ENCODE measurements around the gene IGDCC3. TPM values are rescaled to one million over a fixed set of nuclear protein-coding genes. Genes with fewer than 3 reads are reported as not detected.

IGDCC3 gene
- total and polyA plus RNA-seq, 2 experiments from 2014 or later: not detected

GRCh38 chr15:65409036-65409631 lies 31.3 kb upstream of the IGDCC3 start:
- no peak for TF ChIP-seq EZH2 (IDR thresholded peaks at IDR 0.05; ENCODE audit: insufficient read depth, poor library complexity, severe bottlenecking)
- TF ChIP-seq EZH2phosphoT487 (IDR thresholded peaks at IDR 0.05; ENCODE audit: insufficient read depth, low read depth): no peak
- Histone ChIP-seq H3K4me2 (ENCODE audit: unreplicated experiment) (peak overlapping the region; percentile 46), H3K79me2 (ENCODE audit: insufficient read depth) (no peaks in the 10 kb centered on the region), H3K27me3 (replicated peaks; ENCODE audit: insufficient read depth) (no peaks in the 10 kb centered on the region), H3K4me1 (ENCODE audit: insufficient read depth) (peaks cover 15% of the 10 kb centered on the region), H3K9ac (peak overlapping the region; percentile 49; the same call in 1 of the 2 replicates), H2AFZ (peak overlapping the region; percentile 59), H3F3A (ENCODE audit: insufficient read depth) (peaks cover 13% of the 10 kb centered on the region), H3K4me3 (no peak overlapping the region), H3K9me3 (ENCODE audit: low read depth) (no peaks in the 10 kb centered on the region), H4K20me1 (ENCODE audit: insufficient read depth) (no peaks in the 10 kb centered on the region), H3K27ac (peak overlapping the region; percentile 68), H3K9me2 (ENCODE audit: insufficient read depth) (no peaks in the 10 kb centered on the region), H3K36me3 (ENCODE audit: low read depth) (no peaks in the 10 kb centered on the region)
- in situ Hi-C loops (cut with MboI): no loop called here
- DNase-seq: peak; percentile 93
- WGBS, 2 experiments (ENCODE audit: low coverage in 1 of 2, low lambda C conversion rate in 2 of 2, missing lambda C conversion rate in 2 of 2): 18 to 23% methylated on average over 7 of the region's 7 CpGs

GRCh38 chr15:65408324-65409035 lies 30.7 kb upstream of the IGDCC3 start:
- no peaks in the 10 kb centered on the region for H3K9me3 ChIP-seq (ENCODE audit: low read depth)
- H3F3A ChIP-seq (ENCODE audit: insufficient read depth): peaks cover 13% of the 10 kb centered on the region
- no peak overlapping the region for H3K4me3 ChIP-seq
- H3K79me2 ChIP-seq (ENCODE audit: insufficient read depth): no peaks in the 10 kb centered on the region
- no peaks in the 10 kb centered on the region for H3K36me3 ChIP-seq (ENCODE audit: low read depth)
- no peaks in the 10 kb centered on the region for H4K20me1 ChIP-seq (ENCODE audit: insufficient read depth)
- WGBS, 2 experiments (ENCODE audit: low coverage in 1 of 2, low lambda C conversion rate in 2 of 2, missing lambda C conversion rate in 2 of 2): 82 to 85% methylated on average over 7 of the region's 7 CpGs
- peak overlapping the region; percentile 68; the same call in 1 of the 2 replicates for H3K27ac ChIP-seq
- TF ChIP-seq EZH2 (IDR thresholded peaks at IDR 0.05; ENCODE audit: insufficient read depth, poor library complexity, severe bottlenecking): no peak
- peak overlapping the region; percentile 49; the same call in 1 of the 2 replicates for H3K9ac ChIP-seq
- in situ Hi-C loops (cut with MboI): no loop called here
- peaks cover 15% of the 10 kb centered on the region for H3K4me1 ChIP-seq (ENCODE audit: insufficient read depth)
- H2AFZ ChIP-seq: no peak overlapping the region
- DNase-seq: no peak
- H3K9me2 ChIP-seq (ENCODE audit: insufficient read depth): no peaks in the 10 kb centered on the region
- H3K27me3 ChIP-seq (replicated peaks; ENCODE audit: insufficient read depth): no peaks in the 10 kb centered on the region
- no peak overlapping the region for H3K4me2 ChIP-seq (ENCODE audit: unreplicated experiment)

GRCh38 chr15:65406424-65407000 lies 28.7 kb upstream of the IGDCC3 start:
- Histone ChIP-seq H3K4me2 (ENCODE audit: unreplicated experiment) (no peak overlapping the region), H2AFZ (no peak overlapping the region), H3K4me3 (no peak overlapping the region), H3K9me2 (ENCODE audit: insufficient read depth) (no peaks in the 10 kb centered on the region), H3F3A (ENCODE audit: insufficient read depth) (peaks cover 13% of the 10 kb centered on the region), H3K27ac (no peak overlapping the region), H3K9ac (no peak overlapping the region), H3K9me3 (ENCODE audit: low read depth) (no peaks in the 10 kb centered on the region), H3K79me2 (ENCODE audit: insufficient read depth) (no peaks in the 10 kb centered on the region), H3K36me3 (ENCODE audit: low read depth) (no peaks in the 10 kb centered on the region), H3K27me3 (replicated peaks; ENCODE audit: insufficient read depth) (no peaks in the 10 kb centered on the region), H3K4me1 (ENCODE audit: insufficient read depth) (peaks cover 15% of the 10 kb centered on the region), H4K20me1 (ENCODE audit: insufficient read depth) (no peaks in the 10 kb centered on the region)
- no peak for DNase-seq
- TF ChIP-seq EZH2 (IDR thresholded peaks at IDR 0.05; ENCODE audit: insufficient read depth, poor library complexity, severe bottlenecking): no peak
- TF ChIP-seq EZH2phosphoT487 (IDR thresholded peaks at IDR 0.05; ENCODE audit: insufficient read depth, low read depth): no peak
- in situ Hi-C loops (cut with MboI): no loop called here
- 80 to 83% methylated on average over 10 of the region's 10 CpGs for WGBS, 2 experiments (ENCODE audit: low coverage in 1 of 2, low lambda C conversion rate in 2 of 2, missing lambda C conversion rate in 2 of 2)

- H3K27me3 ChIP-seq (replicated peaks; ENCODE audit: insufficient read depth): no peaks in the 10 kb centered on the region
Observed at GRCh38 chr15:65405791-65406423, 28.1 kb upstream of the IGDCC3 start.

More at GRCh38 chr15:65405791-65406423, 28.1 kb upstream of the IGDCC3 start:
- H3K4me1 ChIP-seq (ENCODE audit: insufficient read depth): peaks cover 15% of the 10 kb centered on the region
- no peaks in the 10 kb centered on the region for H3K36me3 ChIP-seq (ENCODE audit: low read depth)
- 85 to 87% methylated on average over 7 of the region's 7 CpGs for WGBS, 2 experiments (ENCODE audit: low coverage in 1 of 2, low lambda C conversion rate in 2 of 2, missing lambda C conversion rate in 2 of 2)
- no peaks in the 10 kb centered on the region for H3K79me2 ChIP-seq (ENCODE audit: insufficient read depth)
- H3K4me2 ChIP-seq (ENCODE audit: unreplicated experiment): no peak overlapping the region
- DNase-seq: no peak
- H3K9me2 ChIP-seq (ENCODE audit: insufficient read depth): no peaks in the 10 kb centered on the region
- TF ChIP-seq EZH2phosphoT487 (IDR thresholded peaks at IDR 0.05; ENCODE audit: insufficient read depth, low read depth) (no peak), EZH2 (IDR thresholded peaks at IDR 0.05; ENCODE audit: insufficient read depth, poor library complexity, severe bottlenecking) (no peak)
- no peaks in the 10 kb centered on the region for H4K20me1 ChIP-seq (ENCODE audit: insufficient read depth)
- no peak overlapping the region for H2AFZ ChIP-seq
- H3K27ac ChIP-seq: no peak overlapping the region
- H3K9ac ChIP-seq: no peak overlapping the region
- in situ Hi-C loops (cut with MboI): no loop called here
- H3K4me3 ChIP-seq: no peak overlapping the region
- peaks cover 13% of the 10 kb centered on the region for H3F3A ChIP-seq (ENCODE audit: insufficient read depth)
- H3K9me3 ChIP-seq (ENCODE audit: low read depth): no peaks in the 10 kb centered on the region
